GM19455 (cell line): Measurements from ENCODE around the gene ILDR1.
A peak's percentile ranks its signal among the peaks of the same experiment; 100 is the strongest.

Experiments
- ATAC-seq: cut with Tn5 transposase; IDR thresholded peaks from one replicate; pipeline ENCODE4 v1.9.1; 2021; ENCODE audit not compliant: unreplicated experiment

ILDR1 gene

DNA sequence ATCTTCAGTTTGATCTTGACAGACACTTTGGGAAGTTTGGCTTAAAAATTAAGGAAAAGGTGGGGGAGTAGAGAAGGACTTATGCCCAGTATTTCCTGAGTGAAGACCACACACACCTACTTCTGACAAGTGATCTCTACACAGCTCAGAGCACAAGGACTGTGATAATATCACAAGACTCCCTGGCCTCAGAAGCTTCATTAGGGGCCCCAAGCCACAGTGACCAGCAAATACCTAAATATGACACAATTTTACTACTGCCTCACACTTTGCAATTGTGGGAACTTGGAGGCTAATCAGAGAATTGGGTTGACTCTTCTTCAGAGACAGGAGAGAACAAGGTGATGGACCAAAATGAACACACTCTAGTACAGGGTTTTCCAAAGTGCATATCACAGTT lies 2.6 kb downstream of the ILDR1 start:
- ATAC-seq, result no peak

DNA sequence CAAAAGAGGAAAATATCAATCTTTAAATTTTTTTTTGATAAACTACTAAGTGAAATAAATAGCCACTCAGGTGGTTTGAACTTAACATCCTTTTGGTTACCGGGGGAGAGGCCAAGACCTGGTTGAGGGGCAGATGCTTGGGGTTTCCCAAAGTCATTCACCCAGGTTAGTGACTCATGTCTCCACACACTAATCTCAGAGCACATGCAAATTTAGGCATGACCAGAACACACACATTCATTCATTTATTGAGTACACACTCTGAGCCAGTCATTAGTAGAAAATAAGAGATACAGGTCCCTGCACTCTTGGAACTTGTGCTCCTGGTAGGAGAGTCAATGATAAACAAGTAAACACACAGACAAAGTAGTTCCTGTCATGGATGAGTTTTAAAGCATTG lies 7.3 kb downstream of the ILDR1 start:
- peak; percentile 74 for ATAC-seq

DNA sequence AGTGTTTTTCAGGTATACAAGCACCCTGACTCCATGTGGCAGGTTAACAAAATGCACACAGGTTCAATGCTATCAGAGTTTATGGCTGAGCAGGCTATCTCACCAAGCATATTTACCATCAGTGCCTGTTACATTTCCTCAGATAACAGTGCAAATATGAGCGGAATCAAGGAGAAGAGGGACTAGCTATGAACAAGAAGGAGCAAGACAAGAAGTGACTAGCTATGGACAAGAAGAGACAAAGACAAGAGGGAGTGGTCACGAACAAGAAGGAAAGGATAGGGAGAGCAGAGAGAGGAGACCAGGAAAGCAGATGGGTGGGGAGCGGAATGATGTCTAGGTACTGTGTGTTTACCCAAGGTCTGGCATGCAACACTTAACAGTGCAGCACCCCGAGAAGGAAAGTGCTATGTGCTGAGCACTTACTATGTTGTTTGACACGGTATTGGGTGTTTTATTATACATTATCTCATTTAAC lies 8.6 kb downstream of the ILDR1 start:
- ATAC-seq, result no peak

DNA sequence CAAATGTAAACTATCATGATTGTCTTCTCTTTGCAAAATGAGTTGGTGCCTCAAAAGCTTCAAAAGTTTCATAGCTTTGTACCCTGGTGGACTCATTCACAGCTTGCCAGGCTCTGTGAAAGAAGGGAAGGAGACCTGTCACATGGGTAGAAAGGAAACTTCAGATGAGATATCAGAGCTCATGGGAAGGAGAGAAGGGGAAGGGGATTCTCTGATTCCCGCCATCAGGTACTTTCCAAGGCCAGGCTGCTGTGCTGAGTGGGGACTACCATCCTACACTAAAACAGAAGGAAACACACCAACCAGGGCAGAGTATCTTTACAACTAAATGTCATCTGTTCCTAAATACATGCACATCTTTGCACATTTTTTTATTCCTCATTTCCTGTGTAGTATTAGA lies 9.2 kb downstream of the ILDR1 start:
- no peak for ATAC-seq

DNA sequence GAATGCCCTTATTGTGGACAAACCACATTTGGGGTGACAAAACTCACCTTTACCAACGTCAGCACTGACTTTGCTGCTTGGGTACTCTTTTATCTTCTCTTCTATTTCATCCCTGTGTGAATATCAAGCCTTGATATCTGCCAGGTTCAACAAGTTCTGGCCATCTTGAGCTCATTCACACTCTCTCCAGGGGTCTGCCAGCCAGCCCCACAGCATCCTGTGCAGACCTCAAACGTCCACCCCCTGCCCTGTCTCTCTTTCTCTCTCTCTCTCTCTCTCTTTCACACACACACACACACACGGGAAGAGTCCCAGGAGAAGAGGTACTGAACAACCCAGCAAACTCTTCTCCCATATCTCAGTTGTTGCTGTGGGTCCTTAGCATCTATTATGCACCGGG lies 10.7 kb downstream of the ILDR1 start:
- ATAC-seq, result no peak

DNA sequence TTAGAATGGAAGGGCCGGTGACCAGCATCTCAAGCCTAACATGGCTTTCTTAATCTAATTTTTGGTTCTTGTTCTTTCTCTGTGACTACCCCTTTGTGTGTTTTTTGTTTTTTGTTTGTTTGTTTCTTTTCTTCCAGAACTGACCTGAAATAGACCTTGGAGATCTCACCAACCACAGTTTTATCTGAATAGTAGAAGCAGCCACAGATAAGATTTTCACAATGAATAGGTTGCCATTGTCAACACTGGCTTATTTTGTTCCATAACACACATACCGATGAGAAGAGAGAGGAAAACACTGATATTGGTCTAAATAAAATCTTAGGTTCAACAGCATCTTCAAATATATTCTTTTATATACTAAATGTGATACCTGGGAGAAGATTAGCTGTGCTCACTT lies 11.5 kb downstream of the ILDR1 start:
- no peak for ATAC-seq

DNA sequence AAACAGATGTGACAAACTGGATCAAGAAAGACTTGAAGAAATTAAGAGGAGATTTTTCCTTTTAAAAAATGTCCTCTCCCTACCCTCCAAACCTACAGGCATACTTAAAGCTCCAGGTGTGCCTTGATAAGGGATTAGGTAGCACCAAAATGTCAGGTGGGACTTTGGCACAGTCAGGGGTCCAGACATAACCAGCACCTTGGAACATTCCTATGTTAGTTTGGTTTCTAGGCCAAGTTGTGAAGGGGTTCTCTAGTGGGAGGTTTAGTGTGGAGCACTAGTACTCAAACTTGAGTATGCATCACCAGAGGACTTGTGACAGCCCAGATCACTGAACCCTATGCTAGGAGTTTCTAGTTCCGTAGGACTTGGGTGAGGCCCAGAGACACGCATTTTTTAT lies 13.9 kb downstream of the ILDR1 start:
- ATAC-seq, result no peak

DNA sequence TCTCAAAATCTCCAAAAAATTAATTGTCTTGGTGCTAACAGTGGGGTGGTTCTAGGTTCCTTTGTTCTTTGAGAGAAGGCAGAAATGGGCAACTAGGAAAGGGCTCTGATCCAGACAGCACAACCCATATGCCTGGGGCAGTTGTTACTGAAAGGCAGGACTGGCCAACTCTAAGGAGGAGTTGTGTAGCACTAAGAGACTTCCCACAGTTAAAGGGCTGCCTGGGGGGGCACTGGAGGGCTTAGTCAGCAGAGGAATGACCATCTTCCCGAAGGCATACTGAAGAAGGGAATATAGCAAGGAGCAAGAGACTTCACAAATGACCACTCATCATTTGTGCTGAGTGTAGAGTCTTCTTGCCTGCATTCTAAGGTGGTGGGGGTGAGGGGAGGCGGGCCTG lies 15.8 kb downstream of the ILDR1 start:
- ATAC-seq, result no peak

DNA sequence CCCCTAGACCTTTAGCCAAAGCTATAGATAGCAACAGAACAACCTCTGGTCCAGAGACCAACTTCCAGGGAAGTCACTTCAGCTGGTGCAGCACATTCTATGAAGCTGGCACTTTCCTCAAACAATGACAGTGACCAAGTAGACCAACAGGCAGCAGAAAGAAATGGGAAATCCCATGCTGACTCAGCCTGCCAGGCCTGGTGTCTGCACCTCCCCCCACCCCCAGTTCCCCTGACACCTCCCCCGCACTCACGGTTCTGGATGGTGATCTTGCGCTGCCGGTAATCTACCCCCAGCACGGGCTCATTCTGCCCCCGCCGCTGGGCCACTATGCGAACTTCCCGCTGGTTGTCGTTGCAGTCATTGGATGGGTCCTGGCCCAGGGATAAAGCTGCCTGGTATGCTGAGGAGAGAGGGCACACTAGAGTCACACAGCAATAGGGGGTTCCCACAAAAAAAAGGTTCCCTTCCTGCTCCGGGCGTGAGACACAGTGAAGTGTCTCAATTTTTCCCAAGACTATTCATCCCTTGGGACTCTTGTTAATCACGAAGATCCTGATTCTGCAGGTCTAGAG lies 17.0 kb downstream of the ILDR1 start:
- no peak for ATAC-seq

DNA sequence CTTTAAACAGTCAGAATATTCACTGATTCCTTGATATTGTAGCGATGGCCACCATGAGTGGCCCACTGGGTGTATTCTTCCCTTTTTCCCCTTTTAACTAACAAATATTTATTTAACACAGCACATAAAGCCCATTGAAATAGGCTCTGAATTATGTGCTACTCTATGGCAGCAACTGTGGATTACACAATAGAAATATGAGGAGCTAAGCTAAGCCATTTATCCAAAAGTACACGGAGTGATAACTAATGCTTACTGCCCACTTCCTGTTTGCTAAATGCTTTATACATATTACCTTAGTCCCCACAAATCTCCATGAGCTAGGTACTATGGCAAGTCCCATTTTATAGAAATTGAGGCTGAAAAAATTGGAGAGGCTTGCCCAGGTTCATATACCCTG lies 17.9 kb downstream of the ILDR1 start:
- ATAC-seq, result no peak

DNA sequence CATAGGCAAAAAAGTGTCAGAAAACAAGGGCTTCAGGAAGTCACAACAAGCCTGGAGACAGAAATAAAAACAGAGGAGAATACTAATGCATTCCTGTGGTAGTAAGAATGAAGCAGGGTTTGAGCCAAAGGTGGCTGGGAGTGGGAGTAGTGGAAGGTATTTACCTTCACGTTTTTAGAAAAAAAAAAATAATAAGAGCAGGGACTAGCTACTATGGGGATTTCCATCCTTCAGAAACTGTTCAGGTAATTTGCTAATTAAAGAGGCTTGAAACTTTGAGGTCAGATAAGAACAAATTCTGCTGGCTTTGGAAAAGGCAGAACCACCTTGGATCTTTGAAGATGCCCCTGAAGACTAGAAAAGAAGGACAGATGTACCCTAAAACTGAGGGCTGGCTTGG lies 18.4 kb downstream of the ILDR1 start:
- ATAC-seq, result no peak

DNA sequence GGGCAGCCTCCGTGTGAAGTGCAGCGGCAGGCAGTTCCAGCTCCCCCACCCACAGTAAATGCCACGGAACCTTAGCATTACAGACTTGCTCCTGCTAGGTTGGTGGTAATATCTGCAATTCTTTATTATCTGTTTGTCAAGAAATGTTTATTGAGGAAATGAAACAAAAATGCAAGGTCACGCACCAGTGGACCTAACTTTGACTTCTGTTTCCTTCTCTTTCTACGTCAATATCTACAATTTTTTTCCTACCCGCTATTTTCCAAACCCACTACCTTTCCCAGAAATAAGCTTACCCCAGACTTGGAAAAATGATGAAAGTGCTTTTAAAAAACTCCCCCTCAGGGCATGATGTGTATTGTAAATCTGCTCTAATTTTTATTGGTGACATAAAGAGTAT lies 18.9 kb downstream of the ILDR1 start:
- ATAC-seq, result no peak

DNA sequence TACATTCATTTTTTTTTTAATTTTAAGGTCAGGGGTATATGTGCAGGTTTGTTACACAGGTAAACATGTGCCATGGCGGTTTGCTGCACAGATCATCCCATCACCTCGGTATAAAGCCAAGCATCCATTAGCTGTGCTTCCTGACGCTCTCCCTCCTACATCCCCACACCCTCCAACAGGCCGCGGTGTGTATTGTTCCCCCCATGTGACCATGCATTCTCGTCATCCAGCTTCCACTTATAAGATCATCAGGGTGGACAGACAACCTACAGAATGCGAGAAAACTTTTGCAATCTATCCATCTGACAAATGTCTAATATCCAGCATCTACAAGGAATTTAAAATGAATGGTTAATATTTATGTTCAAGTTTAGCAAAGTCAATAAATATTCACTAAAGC lies 19.4 kb downstream of the ILDR1 start:
- no peak for ATAC-seq

DNA sequence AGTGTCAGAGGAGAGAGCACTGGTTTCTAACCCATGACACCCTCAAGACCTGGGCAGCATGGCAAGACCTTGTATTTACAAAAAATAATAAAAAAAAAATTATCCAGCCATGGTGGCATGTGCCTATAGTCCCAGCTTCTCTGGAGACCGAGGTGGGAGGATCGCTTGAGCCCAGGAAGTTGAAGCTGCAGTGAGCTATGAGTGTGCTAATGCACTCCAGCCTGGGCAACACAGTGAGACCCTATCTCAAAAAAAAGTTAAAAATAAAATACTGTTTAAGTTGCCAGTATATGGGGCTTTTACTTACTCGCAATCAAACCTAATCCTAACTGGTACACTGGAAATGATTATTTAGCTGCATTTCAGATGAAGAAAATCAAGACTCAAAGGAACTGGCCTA lies 20.2 kb downstream of the ILDR1 start:
- no peak for ATAC-seq

DNA sequence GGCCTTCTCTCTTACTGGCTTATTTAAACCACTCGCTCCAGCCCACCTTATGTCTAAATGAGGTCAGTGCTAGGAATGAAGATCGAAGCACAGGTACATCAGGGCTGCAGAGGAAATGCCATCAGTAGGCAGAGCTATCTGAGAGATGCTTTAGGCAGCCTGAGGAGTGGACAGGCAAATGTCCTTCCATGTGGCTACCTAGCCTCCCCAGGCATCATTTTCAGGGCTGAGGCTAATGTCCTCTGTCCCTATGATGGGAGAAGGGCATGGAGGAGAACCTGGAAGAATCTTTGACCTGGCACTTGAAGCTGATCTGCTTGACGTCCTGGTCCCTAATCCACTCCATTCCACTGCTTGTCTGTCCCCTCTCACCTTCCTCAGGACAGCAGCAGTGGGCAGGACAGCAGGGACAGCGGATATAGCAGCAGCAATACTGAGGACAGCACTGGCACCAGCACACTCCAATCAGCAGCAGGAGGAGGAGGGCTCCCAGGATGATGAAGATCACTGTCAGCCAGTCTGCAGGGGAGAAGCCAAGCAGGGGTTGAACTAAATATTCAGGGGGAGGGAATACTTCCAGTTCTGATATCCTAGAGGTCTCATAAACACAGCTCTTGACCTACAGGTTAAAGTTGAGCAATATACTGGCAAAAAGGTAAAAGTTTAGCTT lies 21.0 kb downstream of the ILDR1 start:
- ATAC-seq, result no peak

DNA sequence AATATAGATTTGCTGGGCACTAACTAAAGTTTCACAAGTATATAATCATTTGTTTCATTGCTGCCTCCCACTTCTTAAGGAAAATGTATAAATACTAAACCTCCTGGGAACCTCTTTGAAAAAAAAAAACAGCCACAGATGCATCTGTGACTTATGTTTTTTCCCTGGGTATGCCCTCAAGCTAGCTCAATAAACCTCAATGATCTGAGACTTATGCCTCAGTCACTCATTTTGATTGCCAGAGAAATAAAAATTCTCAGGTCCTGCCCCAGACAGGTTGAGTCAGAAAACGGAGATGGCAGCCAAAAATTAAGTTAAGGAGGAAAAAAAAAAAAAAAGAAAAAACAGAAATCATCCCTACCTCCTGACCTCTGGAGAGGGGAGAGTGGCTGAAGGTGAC lies 22.1 kb downstream of the ILDR1 start:
- no peak for ATAC-seq

DNA sequence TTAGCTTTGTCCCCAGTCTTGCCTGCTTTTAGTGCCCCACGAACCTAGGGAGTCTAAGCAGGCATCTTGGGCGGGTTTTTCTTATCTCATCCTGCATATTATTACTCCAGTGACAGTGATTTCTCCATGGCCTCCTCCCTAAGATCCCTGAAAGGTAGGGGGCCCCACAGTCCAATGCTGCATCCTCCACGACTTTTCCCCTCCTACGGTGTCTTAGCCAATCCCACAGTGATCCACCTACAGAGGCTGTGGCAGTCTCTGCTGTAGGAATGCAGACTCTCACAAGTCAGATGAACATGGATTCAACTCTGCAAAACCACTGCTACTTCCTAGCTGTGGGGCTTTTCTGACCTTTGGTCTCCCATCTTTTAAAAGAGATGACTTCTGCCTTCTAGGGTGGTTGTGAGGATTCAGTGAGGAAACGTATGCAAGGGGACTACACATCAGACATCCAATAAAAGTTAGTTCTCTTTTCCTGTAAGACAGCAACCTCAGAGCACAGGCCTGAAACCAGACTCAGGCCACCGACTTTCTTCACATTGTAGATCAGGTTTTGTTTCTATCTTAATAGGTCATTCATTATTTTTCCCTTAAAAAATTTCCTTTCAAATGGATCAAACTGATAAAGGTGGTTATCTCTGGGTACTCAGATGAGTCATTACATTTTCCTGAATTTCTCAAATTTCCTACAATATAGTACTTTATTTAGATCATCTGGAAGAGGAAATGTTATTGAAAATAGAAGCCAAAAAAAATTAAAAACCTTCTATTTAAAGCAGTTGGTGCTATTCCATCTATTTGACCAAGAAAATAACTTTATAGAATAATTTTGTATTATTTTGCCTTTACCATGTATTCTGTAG lies 23.2 kb downstream of the ILDR1 start:
- ATAC-seq, result no peak

DNA sequence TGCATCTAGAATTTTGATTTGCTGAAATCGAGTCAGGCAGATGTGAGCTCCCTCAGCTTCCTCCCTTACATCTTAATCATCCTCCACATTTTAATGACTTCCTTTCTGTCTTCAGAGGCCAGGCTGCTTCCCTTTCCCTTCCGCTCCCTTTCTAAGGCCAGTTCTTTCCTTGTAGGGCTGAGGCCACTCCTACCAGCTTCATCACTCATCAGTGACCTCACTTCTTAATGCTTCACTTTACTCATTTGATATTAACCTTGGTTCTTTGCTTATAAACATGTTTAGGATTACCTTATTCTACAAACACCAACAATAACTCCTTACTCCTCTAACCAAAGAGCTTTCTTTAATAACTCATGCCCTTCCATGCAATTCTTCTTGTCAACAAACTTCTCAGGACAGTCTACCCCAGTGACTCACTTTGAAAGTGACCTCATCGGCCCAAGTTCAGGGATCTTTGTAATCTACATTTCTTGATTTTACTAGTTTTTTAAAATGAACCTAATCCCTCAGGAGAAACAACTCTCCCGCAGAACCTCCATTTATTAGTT lies 23.9 kb downstream of the ILDR1 start:
- no peak for ATAC-seq

DNA sequence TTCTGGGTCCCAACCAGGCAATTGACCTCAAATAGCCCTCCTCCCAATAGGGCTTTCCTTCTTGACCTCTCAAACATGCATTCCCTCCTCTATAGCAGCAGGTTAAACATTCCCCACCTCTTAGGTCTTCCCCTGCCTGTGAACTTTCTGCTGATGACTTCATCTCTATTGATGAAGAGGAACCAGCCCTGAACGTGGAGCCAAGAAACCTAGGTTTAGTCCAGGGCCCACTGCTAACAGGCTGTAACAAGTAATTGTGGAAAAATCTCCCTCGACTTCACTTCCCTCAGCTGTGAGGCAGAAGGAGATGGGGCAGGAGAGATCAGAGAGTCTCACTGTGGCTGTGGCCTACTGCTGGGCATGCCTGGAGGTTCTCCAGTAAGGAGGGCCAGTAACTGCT lies 24.7 kb downstream of the ILDR1 start:
- no peak for ATAC-seq

DNA sequence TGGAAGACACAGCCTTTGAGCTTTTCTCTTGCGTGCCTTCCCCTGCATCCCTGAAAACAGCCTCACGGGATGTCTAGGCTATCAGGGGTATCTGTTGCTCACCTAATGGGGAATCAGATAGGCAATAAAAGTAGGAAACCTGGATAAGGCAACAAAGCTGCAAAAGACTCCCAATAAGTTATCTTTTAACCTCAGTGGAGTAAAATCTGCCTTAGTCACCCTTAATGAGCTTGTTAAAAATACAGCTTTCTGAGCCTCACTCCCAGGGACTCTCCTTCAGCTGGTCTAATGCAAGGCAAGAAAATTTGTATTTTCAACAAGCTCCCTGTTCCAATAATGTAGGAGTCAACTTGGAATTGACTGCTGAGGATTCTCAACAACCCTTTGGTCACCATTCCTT lies 25.6 kb downstream of the ILDR1 start:
- ATAC-seq, result no peak

DNA sequence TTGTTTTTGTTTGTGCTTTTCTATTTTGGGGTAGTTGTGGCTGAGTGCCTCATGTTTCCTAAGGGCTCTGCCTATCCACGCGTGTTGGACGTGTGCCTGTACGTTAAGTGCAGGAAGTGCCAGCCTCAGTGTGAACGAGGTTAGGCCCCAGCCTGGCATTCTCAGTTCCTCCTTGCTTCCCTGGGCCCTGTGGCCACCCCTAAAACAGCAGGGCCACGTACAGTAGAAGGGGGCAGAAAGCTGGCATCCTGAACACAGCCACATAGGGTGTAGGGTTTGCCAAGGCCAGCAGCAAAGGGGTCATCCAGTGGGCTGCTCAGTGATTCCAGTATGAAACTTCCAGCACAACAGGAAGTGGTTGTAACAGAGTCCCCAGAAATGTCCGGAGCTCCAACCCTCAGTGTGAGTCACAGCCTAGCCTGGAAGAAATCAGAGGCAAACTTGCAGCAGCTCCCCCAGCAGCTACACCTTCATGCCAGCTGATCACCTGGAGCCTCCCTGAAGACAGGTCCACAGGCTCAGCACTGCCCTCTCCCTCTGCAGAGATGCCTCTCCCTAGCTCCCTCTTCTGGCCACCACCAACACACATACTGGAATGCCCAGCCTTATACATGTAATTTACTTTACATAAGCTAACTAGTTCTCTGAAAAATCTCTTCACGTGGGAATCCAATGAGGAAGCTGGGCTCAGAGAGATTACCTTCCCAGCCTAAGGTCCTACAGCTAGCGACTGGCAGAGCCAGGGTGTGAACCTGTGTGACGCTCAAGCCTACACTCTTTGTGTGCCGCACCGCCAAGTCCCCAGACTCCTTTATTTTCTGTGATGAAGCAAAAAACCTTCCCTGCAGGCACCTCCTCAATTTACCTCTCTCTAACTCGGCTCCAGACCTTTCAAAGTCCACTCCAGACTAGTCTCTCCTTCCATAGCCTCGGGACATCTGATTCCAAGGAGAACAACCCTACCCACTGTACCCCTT lies 26.6 kb downstream of the ILDR1 start:
- no peak for ATAC-seq
